Neural progenitor cell (in vitro differentiated cells): ENCODE data around the gene RAVER1.
"Not testable (repeated sequence)": the region's sequence is repeated elsewhere in the genome, so short reads cannot be mapped to it uniquely, and the experiment has no call there.

ENCODE experiments used
- EZH2 ChIP-seq: fragments of 200-600 bp; sonication (generic); IDR thresholded peaks from 2 replicates; pipeline ENCODE4 v1.6.1; 2017; ENCODE audit warnings: antibody characterized with exemption, mild to moderate bottlenecking, moderate library complexity
- EZH2phosphoT487 ChIP-seq: fragments of 200-600 bp; sonication (generic); IDR thresholded peaks from 2 replicates; pipeline ENCODE4 v1.6.1; 2017; ENCODE audit warnings: antibody characterized with exemption
- TF ChIP-seq, protein P1 (sequence below): fragments of 200-600 bp; sonication (generic); IDR thresholded peaks from 2 replicates; pipeline ENCODE4 v1.5.1; 2017; ENCODE audit warnings: antibody characterized with exemption, mild to moderate bottlenecking

DNA sequence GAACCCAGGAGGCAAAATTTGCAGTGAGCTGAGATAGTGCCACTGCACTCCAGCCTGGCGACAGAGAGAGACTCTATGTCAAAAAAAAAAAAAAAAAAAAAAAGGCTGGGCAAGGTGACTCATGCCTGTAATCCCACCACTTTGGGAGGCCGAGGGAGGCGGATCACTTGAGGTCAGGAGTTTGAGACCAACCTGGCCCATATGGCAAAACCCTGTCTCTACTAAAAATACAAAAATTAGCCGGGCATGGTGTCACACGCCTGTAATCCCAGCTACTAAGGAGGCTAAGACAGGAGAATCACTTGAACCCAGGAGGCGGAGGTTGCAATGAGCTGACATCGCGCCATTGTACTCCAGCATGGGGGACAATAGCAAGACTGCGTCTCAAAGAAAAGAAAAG is 3.4 kb upstream of the RAVER1 start:
- TF ChIP-seq, protein P1, sequence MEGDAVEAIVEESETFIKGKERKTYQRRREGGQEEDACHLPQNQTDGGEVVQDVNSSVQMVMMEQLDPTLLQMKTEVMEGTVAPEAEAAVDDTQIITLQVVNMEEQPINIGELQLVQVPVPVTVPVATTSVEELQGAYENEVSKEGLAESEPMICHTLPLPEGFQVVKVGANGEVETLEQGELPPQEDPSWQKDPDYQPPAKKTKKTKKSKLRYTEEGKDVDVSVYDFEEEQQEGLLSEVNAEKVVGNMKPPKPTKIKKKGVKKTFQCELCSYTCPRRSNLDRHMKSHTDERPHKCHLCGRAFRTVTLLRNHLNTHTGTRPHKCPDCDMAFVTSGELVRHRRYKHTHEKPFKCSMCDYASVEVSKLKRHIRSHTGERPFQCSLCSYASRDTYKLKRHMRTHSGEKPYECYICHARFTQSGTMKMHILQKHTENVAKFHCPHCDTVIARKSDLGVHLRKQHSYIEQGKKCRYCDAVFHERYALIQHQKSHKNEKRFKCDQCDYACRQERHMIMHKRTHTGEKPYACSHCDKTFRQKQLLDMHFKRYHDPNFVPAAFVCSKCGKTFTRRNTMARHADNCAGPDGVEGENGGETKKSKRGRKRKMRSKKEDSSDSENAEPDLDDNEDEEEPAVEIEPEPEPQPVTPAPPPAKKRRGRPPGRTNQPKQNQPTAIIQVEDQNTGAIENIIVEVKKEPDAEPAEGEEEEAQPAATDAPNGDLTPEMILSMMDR = not testable (repeated sequence)
- TF ChIP-seq EZH2, EZH2phosphoT487: not testable (repeated sequence)
